ENCODE results near the gene MMP24.
"Not testable (repeated sequence)": the region's sequence is repeated elsewhere in the genome, so short reads cannot be mapped to it uniquely, and the experiment has no call there.

Gene MMP24

DNA sequence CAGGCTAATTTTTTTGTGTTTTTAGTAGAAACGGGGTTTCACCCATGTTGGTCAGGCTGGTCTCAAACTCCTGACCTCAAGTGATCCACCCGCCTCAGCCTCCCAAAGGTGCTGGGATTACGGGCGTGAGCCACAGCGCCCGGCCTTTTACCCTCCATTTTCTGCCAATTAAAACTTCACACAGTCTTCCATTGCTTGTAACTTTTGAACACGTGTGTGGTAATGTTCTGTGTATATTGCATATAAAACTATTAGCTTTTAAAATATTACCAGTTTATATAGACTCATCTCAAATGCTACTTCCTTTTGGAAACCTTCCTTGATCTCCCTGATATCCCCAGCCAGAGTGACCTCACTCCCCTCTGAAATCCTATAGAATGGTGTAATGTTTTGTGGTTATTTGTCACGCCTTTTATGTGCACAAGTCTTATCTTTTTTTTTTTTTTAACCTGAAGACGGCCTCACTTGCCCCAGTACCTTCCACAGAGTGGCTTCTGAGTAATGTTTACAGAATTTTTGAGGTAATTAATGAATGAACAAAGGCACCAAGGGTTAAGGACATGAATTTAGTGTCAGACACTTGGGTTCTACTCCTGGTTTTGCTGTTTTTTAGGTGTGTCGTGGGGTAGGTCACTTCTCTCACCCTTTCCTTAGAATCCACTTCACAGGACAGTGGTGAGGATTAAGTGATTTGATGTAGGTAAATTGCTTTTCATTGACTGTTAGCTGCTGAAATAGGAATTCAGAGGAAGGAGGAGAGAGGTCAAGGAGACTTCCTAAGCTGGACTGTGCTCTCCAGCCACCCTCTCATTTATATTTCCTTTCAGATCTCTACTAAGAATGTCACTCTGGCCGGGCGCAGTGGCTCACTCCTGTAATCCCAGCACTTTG lies 11.2 kb upstream of the MMP24 start:
- DNase-seq: no peak

DNA sequence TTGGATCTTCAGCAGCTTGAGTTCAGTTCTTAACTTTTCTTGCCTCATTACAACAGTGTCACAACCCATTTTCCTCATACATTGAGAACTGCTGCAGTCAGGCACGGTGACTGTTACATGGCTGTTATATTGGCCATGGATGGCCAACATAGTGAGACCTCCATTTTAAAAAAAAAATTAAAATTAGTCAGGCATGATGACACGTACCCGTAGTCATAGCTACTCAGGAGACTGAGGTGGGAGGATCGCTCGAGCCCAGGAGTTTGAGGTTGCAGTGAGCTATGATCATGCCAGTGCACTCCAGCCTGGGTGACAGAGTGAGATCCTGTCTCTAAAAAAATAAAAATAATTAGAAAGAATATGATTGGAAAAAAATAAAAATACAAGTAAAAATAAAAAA lies 9.9 kb upstream of the MMP24 start:
- no peak for DNase-seq

DNA sequence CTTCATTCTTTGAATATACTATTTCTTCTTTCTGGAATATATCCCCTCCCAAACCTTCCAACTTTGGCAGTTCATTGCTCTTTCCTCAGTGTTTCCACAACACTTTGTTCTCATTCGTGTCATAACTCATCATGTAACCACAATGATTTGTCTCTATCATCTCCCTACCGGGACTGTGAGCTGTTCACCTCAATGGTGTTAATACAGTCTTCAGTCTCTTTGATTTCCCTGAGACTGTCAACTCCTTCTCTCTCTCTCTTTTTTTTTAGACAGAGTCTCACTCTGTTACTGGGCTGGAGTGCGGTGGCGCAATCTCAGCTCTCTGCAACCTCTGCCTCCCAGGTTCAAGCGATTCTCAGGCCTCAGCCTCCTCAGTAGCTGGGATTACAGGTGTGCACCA lies 2.5 kb upstream of the MMP24 start:
- no peak for DNase-seq

DNA sequence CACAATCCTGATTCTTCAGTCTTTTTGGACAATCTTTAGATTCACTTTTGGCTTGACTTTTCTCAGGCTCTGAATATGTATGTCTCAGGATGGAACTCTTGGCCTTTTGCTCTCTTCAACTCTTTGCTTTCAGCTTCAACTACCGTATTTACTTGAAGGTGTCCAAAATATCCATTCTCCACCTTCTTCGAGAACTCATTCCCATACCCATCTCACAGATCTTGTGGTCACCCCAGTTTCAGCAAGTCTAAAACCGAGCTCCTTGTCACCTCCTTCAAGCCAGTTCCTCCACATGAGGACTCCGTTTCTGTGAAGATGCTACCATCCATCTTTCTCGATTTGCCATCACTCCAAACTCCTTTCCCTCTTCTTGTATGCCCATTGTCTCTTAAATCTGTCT lies 2.0 kb upstream of the MMP24 start:
- DNase-seq: no peak

DNA sequence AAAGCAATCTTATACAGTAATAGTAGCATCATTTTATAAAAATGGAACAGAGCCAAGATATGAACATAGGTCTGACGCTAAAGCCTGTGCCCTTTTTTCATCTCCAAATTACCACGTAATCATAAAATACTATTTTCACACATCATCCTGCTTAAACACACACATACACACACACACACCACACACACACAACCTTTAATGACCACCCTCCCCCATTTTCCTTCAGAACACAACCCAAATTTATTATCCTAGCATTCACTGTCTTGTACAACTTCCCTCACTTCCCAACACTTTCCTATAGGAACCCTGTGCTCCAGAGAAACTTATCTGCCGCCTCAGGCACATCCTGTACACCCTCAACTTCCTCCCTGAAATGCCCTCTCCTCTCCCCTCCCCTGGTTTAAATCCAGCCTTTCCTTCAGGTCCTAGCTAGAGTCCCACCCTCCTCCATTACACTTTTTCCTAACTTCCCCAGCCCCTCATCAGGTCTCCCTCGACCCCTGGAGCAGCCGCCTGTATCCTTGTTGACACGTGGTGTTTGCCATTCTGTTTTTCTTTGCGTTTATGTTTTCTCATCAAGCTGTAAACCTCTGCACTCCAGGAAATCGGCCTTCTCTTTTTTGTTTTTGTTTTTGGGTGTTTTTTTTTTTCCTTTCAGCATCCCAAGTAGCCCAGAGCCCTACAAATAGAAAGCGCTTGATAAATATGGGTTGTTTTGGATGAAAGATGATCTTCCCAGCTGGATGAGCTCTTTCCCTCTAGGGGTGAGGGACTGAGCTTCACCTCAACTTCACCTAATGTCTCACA lies 968 bp upstream of the MMP24 start:
- DNase-seq: no peak

DNA sequence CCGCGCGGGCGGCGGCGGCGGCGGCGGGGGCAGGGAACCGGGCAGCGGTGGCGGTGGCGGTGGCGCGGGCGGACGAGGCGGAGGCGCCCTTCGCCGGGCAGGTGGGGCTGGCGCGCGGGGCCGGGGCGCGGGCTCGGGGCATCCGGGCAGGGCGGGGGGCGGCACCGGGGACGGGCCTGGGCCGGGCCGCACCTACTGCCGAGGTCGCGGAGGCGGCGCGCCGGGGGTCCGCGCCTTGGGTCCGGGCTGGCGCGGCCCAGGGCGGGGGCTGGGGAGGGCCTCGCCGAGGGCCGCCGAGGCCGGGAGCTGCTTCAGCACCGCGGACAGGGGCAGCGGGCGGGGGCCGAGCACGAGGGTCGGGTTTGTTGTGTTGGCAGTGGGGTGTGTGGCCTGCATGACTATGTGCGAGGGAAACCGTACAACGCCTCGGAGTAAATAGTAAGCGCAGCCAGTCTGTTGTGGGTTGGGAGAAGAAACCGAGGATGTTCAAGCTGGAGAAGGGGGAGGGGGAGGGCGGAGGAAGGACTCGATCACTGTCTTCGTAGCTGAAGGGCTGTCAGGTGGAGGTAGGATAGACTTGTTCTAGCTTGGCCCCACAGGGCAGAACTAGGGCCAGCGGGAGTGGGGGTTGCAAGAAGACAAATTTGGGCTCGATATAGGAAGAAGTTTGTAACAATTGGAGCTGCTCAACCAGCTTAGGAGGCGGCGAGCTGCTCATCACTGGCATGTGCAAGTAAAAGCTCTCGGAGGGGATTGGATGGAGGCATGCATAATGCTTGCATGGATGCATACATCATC lies 593 bp downstream of the MMP24 start:
- peak in 27 of 56 donors; percentile 1 to 55 (median 17) for DNase-seq

DNA sequence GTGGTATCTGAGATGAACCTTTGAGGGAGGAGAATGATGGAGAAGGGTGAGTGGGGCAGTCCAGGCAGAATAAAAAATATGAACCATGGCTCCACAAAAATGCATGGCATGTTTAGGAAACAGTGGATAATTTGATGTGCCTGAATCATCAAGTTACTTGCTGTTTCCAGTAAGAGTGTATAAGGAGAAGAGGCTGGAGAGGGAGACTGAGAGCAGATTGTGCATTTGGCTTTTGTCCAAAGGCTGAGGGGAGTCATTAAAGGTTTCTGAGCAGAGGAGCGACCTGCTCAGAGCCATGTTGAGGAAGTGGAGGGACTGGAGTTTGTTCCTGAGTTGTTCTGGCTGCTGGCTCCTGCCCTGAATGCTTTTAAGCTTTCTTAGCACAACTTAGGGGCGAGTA lies 6.1 kb downstream of the MMP24 start:
- no peak for DNase-seq

DNA sequence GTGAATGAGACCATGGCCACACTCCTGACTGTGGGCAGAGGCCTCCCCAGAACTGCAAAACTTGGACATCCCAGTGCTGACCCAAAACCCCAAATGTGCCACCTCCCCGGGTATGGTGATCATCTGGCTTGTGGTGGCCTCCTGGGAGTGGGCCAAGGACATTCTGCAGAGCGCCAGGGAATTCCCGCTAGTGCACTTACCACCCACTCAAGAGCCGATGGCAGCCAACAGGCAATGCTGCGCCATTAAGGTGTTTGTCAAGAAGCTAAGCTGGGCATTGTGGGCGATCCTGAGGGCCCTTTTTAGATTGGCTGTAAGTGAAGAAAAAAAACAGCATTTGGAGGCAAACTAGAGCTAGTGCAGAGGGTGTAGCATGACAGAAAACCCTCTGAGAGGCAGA lies 9.4 kb downstream of the MMP24 start:
- no peak for DNase-seq

DNA sequence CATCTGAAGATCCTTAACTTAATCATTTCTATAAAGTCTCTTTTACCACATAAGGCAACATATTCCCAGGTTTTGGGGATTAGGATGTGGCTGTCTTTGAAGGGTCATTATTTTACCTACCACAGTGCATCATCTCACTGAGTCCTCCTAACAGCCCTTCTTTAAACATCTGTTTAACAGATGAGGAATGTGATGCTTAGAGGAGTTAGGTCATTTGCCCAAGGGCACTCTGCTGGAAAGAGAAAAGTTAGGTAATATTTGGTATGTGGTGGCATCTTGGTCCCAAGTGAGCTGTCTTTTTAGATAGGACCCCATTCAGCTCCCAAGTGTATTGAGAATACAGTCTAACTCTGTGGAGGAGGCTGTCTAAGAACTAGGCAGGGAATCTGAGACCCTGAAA lies 11.0 kb downstream of the MMP24 start:
- DNase-seq: no peak

DNA sequence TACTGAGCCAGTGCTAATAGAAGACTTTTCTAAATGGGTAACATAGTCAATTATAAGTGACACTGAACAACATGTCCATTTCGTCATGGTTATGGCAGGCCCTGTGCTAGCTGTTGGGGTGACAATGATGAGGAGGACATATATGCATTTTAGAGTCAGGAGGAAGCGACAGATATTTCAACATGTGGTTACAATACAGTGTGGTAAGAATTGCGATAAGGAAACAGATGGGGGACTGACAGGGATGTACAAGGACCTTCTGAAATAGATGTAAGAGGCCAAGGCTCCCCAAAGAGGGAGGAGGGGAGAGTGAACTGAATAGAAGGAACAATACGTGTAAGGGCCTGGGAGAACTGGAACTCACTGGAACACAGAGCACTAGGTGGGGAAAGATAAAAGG lies 11.7 kb downstream of the MMP24 start:
- no peak for DNase-seq

DNA sequence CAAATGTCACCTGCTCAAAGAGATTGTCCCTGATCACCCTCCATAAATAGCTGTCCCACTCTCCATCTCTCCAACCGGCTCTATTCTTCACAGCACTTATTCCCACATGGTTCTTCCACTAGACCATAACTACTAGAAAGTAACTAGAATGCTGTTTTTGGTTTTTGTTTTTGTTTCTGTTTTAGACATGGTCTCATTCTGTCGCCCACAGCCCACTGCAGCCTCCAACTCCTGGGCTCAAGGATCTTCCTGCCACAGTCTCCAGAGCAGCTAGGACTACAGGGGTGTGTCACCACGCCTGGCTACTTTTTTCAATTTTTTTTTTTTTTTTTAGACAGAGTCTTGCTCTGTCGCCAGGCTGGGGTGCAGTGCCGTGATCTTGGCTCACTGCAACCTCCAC lies 12.2 kb downstream of the MMP24 start:
- no peak for DNase-seq

DNA sequence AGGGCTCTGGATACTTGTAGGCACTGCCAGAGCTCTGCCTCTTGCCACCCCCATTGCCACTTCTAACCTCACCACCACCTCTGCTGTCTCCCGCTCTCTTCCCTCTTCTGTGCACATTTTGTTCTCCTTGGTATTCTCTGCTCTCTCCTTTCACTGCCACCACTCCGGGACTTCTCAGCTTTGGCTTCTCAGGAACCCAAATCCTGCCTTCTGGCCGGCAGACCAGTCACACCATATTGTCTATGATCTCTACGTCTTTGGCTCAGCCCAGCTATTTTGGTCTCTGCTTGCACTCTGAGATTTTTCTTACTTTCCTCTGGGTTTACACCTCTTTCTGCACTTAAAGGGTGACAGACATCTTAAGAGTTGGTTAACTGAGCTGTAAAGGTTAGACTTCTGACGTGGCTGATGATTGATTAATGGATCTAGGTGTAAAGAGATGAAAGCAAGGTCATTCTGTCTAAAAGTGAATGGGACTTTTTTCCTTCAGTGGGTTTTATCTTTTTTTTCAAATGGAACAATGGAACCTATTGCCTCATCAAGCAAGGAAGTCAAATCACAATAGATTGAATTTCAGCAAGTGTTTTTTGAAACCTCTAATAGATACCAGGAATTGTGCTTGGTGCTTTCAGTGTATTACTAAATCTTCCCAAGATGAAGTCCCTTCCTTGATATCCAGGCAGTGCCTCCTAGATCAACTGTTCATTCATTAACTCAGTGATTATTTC lies 13.8 kb downstream of the MMP24 start:
- no peak for DNase-seq

DNA sequence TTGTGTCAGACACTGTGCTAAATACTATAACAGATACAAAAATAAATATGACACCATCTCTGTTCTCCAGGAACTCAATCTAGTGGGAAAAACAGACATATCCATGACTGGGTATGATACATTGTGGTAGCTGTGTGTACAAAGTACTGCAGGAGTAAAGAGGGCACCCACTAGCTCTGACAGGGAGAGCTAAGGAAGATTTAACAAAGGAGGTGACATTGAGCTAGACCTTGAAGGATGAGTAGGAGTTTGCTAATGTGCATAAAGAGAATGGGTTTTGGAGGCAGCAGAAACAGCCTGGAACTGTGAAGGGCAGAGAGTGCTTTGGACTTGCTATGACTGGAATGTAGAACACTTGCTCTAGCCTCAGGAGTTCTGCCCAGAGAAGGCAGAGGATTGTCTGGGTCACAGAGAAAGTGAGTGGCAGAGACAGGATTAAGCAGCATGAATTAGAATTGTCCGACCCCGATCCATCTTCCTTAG lies 14.4 kb downstream of the MMP24 start:
- DNase-seq: no peak

DNA sequence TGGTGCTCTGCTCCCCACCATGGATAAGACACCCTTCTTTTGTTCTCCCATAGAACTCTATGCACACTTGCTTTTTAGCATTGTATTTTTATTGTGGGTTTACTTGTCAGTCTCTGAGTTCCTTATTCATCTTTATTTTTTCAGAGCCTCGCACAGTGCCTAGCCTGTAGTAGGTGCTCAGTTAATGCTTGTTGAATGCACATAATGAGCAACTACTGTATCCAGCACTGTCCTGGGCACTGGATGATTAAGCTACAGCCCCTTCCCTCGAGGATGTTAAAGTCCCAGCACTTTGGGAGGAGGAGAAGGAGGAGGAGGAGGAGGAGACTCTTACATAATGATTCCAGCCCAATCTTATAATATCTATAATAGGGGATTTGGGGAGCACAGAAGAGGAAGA lies 16.8 kb downstream of the MMP24 start:
- DNase-seq: no peak

DNA sequence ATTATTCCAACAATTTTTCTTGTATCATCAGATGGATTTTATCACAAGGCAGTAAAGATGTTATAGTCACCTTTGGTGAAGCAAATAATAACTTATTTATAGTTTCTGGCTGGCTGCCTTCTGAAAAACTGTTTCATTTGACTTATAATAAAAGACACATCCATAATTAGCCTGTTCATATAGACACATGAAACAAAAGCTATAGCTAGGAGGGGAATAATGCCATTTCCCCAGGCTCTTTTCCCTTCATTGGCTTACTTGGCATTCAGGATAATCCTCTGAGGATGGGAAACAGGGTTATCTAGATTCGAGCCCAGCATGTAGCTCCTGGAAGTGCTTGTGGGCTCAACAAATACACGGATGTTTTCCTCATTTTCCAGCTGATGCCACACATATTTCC lies 17.5 kb downstream of the MMP24 start:
- no peak for DNase-seq

DNA sequence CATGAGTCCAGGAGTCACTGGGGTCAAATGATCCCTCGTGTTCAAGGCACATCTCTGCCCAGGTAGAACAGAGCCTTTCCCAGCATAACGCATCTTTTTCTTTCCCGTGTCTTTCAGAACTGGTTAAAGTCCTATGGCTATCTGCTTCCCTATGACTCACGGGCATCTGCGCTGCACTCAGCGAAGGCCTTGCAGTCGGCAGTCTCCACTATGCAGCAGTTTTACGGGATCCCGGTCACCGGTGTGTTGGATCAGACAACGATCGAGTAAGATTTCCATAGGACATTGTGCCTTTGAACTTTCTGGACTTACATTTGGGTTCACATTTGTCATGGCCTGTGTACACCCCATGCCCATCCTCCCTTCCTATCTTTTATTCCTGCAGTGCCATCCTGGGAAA lies 20.2 kb downstream of the MMP24 start:
- no peak for DNase-seq

DNA sequence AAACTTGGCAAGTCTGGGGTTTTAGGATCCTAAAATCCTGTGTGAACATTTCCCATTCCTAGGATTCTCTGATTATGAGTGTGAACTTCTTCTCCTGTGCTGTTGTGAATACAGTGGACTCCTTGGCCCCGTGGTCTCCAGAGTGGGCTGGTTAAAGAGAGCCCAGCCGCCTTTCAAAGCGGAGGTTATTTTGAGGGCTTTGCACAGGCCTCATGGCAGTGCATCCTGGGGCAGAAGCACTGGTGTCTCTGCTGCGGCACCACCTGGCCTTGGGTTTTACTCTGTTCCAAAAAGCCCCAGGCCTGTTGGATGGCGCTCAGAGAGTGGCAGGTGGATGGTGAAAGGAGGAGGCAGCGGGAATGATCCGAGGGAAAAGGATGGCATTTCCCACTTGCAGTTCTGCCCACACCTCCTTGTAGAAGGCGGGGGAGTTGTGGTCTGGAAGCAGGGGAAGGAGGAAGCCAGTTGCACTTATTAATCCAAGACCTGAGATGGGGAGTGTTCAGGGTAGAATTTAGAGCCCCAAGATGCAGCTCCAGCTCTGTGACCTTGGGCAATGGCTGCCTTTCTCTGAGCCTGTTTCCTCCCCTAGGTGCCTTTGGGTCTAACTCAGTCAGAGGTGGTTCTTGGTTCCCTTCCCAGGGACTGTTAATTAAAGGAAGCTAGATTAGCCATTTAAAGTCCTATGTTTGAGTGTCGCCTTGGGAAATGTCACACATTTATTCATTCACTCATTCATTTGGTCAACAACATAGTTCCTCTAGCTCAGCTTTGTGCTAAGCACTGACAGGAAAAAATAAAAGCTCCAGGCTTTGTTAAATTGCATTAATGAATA lies 22.4 kb downstream of the MMP24 start:
- no peak for DNase-seq

DNA sequence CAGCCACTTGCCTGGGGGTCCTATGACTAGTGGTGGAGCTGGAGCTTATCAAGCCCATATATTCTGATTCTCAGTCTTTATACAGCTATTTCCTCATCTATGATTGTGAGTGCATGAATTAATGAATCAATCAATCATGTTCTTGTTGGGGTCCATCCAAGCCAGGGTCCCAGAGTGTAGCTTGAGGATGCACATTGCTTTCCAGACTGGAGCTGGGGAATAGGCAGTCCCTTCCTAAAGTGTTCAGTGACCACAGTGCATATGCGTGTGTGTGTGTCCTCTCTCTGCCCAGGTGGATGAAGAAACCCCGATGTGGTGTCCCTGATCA lies 25.1 kb downstream of the MMP24 start:
- DNase-seq: no peak

DNA sequence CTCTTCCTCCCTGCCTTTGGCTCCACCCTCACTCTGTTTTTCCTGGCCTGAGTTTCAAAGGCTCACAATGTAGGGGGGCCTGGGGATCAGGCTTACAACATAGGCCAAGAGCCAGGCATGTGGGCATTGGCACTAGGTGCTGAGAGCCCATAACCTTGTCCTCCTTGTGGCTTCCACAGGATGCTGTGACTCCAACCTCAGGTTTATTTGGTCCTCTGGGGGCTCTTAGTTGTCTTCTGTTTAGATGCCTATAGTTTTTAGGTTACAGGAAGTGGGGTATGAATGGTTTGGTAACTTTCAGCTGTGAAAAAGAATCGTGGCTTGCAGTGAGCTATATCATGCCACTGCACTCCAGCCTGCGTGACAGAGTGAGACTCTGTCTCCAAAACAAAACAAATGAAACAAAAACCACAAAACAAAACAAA lies 25.6 kb downstream of the MMP24 start:
- DNase-seq: no peak

DNA sequence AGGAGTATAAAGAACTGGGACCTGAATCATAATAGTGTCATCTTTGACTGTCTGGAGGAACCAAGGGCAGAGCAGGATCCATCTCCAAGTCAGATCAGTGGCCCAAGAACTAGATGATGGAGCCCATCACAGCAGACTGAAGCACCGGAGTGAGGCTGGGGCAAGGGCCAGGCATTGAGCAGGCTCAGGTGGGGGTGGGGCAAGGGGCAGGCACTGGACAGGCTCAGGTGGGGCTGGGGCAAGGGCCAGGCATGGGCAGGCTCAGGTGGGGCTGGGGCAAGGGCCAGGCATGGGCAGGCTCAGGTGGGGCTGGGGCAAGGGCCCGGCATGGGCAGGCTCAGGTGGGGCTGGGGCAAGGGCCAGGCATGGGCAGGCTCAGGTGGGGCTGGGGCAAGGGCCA lies 26.1 kb downstream of the MMP24 start:
- not testable (repeated sequence) for DNase-seq
